ENCODE results near the gene EPB41L1.

The EPB41L1 gene

DNA sequence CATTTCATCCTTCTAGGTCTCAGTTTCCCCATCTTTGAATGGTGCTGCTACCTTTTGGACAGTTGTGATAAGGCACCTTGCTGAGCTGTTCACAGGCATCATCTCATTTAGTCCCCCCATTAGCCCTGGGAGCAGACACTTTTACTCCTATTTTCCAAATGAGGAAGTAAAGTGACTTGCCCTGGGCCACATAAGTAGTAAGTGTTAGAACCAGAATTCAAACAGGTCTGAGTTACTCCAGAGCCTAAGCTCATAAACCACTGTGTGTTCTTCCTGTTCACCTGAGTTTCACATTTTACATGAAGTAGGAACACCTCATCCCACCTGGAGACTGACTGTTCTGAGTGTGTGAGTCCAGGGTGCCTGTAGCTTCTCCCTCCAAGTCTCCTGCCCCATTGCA lies 43.5 kb upstream of the EPB41L1 start:
- no peak overlapping the region for H3K4me3 ChIP-seq (replicated peaks; ENCODE audit: low read depth, low read length)
- TF ChIP-seq, protein P1, sequence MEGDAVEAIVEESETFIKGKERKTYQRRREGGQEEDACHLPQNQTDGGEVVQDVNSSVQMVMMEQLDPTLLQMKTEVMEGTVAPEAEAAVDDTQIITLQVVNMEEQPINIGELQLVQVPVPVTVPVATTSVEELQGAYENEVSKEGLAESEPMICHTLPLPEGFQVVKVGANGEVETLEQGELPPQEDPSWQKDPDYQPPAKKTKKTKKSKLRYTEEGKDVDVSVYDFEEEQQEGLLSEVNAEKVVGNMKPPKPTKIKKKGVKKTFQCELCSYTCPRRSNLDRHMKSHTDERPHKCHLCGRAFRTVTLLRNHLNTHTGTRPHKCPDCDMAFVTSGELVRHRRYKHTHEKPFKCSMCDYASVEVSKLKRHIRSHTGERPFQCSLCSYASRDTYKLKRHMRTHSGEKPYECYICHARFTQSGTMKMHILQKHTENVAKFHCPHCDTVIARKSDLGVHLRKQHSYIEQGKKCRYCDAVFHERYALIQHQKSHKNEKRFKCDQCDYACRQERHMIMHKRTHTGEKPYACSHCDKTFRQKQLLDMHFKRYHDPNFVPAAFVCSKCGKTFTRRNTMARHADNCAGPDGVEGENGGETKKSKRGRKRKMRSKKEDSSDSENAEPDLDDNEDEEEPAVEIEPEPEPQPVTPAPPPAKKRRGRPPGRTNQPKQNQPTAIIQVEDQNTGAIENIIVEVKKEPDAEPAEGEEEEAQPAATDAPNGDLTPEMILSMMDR (IDR thresholded peaks at IDR 0.05; ENCODE audit: low read depth, low read length, missing control alignments), result no peak
- no peak for DNase-seq (ENCODE audit: extremely low read depth, low read depth)

DNA sequence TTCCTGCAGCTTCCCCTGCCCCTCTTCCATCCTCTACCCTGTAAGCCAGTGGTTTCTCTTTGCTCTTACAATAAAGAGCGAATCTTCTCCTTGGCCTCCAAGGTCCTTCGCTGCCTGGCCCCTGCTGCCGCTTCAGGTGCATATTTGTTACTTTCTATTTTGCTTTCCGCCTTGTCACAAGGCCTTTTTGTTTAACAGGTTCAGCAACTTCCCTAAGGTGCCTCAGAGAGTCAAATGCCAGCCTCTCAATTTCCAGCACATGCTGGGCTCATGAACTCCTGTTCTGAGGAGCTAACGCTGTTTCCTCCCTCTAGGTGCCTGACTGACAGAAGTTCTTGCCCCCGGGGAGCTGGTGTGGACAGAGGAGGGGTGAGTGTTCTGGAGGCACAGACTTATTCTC lies 42.4 kb upstream of the EPB41L1 start:
- H3K4me3 ChIP-seq (replicated peaks; ENCODE audit: low read depth, low read length), result no peak overlapping the region
- TF ChIP-seq, protein P1 (IDR thresholded peaks at IDR 0.05; ENCODE audit: low read depth, low read length, missing control alignments), result no peak
- DNase-seq (ENCODE audit: extremely low read depth, low read depth), result no peak

DNA sequence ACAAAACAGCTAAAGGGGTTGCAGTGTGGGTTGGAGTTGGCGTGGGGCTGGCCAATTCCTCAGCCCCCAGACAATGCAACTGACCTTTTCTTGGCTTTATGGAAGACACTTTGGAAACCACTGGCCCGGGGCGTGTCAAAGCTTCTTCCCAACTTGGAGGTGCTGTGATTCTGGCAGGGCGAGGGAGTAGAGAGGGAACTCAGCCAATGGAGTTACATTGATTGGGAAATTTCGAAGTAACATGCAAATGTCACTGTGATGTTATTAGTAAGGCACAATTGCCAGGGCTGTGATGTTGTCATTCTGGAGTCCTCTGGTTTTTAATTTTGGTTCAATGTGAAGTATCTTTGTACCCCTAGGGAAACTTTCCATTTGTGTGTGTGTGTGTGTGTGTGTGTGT lies 41.5 kb upstream of the EPB41L1 start:
- TF ChIP-seq, protein P1 (IDR thresholded peaks at IDR 0.05; ENCODE audit: low read depth, low read length, missing control alignments), result no peak
- H3K4me3 ChIP-seq (replicated peaks; ENCODE audit: low read depth, low read length), result no peak overlapping the region
- DNase-seq (ENCODE audit: extremely low read depth, low read depth), result no peak

DNA sequence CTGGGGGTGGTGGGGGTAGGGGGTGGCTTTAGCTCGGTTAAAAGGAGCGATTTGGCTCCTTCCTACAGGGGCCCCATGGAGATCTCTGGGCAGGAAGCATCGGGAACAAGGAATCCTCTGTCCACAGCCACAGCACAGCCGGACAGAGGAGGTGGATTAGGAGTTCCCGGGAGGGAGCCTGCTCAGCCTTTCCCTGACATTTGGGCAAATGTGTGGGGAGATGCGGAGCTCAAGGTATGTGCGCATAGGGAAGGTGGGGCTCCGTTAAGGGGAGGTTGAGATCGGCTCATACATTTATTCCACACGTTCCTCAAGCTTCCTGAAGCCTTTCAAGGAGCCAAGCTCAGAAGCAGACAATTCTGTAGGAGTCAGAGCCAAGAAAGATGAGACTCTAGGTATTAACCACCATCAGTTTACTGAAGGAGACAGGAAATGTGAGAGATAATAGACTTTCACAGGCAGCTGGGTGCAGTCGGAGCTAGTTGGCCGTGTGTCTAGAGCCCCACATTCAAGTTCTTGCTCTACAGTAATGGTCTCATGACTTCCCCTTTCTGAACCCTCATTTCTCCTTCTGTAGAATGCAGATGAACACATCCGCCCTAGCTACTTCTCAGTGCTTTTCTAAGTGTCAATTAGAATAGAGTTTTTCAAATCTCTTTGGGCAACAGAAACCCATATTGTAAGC lies 40.8 kb upstream of the EPB41L1 start:
- TF ChIP-seq, protein P1 (IDR thresholded peaks at IDR 0.05; ENCODE audit: low read depth, low read length, missing control alignments), result no peak
- no peak overlapping the region for H3K4me3 ChIP-seq (replicated peaks; ENCODE audit: low read depth, low read length)
- no peak for DNase-seq (ENCODE audit: extremely low read depth, low read depth)

DNA sequence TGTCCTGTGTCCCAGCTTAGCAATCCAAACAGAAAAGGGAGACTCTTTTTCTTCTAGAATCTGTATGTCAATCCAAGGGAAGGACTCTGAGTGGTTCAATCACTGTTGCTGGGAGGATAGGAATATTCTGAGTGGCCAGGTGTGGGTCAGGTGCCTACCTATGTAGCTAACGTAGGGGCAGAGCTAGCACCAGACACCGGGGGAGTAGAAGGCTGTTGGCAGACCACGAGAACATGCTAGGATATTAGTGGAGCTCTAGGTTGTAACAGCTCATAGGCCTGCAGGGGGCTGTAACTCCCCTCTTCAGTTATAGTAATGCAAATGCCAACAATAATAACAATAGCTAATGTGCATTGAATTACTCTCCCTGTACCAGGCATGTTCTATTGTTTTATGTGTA lies 39.8 kb upstream of the EPB41L1 start:
- no peak for DNase-seq (ENCODE audit: extremely low read depth, low read depth)
- no peak overlapping the region for H3K4me3 ChIP-seq (replicated peaks; ENCODE audit: low read depth, low read length)

DNA sequence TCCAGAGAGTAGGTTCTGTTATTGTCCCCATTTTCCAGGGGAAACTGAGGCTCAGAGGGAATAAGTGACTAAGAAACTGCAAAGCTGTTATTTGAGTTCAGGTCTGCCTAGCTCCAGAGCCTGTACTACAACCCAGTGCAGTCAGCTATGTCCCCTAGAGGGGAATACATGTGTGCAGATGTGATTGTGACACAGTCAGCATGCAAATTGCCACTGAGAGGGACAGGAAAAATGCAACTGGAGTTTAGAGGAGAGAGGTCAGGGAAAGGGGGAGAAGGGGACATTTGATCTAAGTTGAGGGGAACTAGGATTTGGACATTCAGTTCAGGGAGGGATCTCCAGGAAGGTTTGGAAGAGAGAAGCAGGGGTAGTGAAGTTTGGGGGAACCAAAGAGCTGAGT lies 38.6 kb upstream of the EPB41L1 start:
- DNase-seq (ENCODE audit: extremely low read depth, low read depth), result no peak
- TF ChIP-seq, protein P1 (IDR thresholded peaks at IDR 0.05; ENCODE audit: low read depth, low read length, missing control alignments), result no peak
- H3K4me3 ChIP-seq (replicated peaks; ENCODE audit: low read depth, low read length), result no peak overlapping the region

More for the DNA sequence above, 39.8 kb upstream of the EPB41L1 start:
- TF ChIP-seq, protein P1 (IDR thresholded peaks at IDR 0.05; ENCODE audit: low read depth, low read length, missing control alignments), result no peak

Measured in HFF-Myc (cell line).